IPS-NIHi11 (cell line): ENCODE results near the gene GALNT14.
A peak's percentile ranks its signal among the peaks of the same experiment; 100 is the strongest.

Source experiments
- DNase-seq: peaks from one replicate; pipeline ENCODE4 v3.0.0; 2012; ENCODE audit warnings: mixed read lengths, low spot score

The GALNT14 gene

DNA sequence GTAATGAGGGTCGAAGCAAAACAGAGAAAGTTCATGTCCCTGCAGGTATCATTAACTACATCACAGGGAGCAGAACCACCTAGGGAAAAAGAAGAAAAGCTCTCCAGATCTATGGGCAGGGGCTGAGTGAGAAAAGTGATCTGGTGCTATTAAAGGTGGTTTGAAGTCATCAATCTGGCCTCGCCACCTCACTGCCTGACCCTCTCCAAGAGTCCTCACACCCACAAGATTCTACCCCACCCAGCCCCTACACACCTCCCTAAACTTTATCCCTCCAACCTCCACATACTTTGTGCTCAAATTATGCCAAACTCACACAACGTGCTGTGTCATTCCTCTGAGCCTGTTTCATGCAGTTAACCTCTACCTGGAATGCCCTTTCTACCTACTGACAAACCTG is 2.2 kb downstream of the GALNT14 start:
- no peak for DNase-seq

DNA sequence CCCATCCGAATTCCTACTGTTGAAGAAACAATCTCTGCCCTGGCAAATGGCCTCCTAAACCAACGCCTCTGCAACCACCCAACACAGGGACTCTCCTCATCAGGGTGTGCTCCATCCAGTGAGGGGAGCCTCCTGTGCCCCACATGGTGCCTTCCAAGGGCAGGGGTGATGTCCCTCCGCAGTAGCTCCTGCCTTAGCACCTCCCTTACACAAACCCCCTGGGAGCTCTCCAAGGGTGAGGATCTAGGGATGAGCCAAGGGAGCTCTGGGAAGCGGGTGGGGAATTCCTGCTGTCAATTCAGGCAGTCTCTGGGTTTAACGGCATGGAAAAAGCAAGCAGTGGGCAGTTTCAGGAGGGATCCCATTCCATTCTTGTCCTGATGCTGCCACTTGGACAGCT is 3.8 kb downstream of the GALNT14 start:
- no peak for DNase-seq

DNA sequence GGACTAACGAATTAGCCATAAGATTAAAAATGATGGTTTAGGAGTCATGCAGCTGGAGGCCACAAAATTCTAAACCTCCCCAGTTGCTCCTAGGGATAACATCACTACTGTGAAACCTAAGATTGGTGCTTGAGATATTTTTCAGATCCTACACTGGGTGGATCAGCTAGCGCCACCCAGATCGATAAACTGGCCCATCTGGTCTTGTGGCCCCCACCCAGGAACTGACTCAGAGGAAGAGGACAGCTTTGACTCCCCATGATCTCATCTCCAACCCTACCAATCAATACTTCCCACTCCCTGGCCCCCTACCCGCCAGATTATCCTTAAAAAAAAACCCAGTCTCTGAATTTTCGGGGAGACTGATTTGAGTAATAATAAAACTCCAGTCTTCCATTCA is 5.5 kb downstream of the GALNT14 start:
- DNase-seq, result no peak

DNA sequence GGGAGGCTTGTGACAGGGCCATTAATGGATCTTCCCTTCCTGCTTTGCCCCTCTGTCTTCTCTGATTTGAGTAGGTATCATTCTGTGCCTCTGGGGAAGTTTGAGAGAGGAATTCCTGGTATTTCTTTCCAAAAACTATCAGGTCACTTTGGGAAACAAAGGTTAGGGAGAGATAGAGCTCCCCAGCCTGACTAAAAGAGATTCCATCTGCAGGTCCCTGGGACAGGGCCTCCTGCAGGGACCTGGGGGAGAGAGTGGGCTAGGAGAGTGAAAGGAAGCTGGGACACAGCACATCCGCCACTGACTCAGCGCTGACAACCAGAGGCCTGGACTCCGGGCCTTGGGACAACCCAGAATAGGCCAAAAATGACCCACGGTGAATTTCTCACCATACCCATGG is 6.4 kb downstream of the GALNT14 start:
- peak; percentile 32 for DNase-seq

DNA sequence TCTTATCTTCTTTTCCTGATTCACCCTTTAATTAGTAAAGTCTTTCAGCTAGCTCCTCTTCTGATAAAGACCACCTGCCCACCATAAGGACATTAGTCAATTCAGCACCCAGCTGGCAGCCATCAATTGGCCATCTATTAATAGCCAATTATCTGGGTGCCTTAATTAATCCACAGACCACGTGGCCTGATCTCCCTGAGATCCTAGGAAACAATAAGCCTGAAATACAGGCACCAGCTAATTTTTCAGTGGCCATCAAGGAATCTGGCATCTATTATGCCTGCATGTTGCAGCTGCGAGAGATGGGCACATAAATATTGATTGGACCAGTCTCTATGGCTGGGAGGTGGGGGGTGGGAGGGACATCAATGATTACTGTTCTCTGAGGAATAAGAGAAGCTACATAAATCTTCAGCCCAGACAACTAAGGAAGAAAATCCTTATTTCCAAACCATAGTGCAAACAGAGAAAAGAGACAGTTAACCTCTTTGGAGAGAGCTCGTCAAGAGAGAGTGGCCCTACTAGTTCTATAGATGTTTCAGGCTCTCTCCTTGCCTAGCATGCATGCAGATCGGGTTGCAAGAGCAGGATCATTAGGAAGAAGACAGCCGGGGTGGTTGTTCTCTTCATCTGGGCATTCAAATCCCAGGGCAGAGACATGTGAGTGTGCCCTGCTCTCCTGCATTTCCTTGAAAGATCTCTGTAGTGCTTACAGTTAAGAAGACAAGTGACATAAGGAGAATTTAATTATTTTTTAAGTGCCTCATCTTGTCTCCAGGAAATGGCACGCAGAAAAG is 8.7 kb downstream of the GALNT14 start:
- DNase-seq, result no peak

DNA sequence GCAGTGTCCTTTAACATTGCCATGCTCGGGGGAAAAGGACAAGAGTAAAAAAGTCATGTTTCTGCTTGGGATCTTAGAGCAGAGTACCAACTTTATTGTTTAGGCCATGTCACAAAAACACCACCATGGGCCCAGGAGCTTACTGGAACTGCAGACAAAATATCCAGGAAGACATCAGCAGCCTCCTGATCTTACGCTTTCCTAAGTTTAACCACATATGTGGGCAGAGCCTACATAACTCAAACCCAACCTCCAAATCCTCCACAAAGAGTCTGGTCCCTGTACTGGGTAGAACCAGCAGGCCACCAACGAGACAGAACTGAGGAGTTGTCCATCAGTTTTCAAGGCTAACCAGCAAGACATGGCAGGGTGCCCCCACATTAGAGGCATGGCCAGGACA is 10.3 kb downstream of the GALNT14 start:
- no peak for DNase-seq

DNA sequence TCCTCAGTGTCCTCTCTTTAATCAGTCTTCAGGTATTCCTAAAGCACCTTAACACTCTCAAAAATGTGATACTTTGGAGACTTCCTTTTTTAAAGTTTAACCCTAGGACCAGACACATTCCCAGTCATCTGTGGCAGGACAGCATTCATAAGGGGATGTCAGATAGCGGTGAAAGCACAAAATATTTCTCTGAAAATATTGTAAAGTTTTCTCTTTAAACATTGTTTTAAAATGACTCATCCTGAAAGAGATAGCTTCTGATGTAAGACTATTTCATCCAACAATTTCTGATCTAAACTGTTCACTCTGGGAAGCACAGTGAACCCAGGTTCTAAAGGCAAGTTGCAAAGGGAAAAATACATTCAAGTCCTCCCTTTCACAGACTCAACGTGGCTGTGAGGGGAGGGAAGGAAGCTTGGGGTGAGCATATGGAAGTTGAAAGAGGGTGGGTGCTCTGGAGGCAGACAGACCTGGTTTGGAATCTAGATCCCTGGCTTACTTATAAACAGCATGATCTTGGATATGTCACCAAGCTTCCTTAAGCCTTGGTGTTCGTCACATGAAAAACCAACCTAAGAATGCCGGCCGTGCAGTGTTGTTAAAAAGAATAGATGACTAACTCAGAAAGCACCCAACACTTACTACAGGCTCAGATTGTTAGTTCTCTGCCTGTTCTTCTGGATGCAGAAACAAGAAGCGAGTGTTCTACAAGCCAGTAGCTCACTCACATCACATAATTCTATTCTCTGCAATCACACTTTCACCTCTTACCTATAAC is 12.1 kb downstream of the GALNT14 start:
- no peak for DNase-seq

DNA sequence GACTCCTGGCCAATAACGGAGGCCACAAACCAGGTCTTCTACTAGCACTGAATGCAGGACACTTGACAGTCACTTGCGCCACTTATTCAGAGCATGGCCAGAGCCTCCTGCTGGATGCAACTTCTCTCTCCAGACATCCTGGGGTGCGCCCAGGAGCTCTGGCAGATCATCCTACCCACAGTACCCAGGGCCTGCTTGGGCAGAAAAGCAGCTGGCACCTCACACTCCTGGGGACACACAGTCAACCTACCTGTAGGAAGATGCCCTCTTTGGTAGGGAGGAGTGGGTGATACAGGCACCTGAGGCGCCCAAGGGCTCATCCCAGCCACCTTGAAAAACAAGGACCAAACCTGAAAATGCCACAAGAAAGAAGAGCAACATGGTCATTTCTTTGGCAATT is 13.3 kb downstream of the GALNT14 start:
- no peak for DNase-seq

DNA sequence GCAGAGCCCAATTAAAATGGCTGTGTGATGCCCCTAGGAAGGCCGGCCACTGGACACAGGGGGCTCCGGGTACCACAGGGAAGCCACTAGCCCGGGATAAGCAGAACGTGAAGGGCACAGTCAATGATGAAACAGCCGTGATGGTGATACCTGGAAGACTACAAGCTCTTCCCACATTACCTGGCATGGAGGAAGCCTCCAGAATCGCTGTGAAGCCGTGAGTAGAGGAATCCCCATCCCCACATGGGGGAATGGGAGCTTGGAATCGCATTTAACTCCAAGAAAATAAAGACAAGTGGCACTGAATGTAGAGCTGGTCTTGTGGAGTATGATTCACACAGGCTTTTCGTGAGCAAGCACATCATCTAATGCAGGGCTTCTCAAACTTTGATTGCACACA is 16.1 kb downstream of the GALNT14 start:
- DNase-seq, result no peak

DNA sequence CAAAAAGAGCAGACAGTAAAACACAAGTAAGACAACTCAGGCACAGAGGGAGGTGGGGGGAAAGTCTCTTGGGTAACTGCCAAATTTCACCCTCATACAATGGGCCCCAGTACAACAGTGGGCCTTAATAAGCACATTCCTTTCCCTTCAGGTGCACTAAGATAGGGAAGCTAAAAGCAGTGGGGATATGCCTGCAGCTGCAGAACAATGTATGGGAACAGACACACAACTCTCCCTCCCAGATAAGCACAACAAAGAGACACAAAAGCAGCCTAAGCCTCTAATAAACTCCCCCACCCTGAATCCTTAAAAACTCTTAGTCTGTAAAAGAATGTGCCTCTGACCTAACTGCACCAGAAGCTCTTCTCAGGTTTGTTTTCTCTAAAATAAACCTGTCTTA is 24.5 kb downstream of the GALNT14 start:
- no peak for DNase-seq

DNA sequence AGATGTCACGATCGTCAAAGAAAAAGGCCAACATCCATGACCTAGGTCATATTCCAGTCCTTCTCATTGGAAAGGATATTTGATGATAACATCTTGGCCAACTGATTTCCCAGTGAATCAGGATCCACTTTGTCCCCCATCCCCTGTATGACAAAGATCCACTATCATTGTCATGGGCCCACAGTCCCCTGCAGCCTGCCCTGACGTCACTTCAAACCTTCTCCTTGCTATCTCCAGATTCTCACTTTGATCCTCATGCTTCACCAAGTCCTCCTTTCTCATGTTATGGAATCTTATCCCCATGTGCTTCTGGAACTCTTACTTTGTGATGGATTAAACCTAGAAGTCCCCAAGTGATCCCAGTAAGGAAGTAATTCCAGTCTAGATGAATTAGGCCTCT is 25.7 kb downstream of the GALNT14 start:
- no peak for DNase-seq

DNA sequence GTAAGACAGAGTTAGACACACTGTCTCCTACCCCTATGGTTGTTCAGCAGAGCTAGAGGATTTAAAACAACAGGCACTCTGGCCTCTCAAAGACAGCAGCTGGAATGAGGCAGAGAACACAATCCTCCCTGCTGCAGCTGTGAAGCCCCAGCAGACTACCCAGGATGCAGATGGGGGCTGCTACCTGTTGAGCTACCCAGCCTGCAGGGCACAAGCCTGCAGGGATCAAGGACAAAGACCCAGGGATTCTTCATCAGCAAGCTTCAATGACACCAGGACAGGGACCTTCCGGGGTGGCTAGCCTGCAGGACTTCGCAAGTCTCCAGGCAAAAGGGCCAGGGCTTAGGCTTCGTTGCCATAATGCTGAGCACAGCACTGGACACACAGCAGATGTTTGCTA is 27.2 kb downstream of the GALNT14 start:
- no peak for DNase-seq

DNA sequence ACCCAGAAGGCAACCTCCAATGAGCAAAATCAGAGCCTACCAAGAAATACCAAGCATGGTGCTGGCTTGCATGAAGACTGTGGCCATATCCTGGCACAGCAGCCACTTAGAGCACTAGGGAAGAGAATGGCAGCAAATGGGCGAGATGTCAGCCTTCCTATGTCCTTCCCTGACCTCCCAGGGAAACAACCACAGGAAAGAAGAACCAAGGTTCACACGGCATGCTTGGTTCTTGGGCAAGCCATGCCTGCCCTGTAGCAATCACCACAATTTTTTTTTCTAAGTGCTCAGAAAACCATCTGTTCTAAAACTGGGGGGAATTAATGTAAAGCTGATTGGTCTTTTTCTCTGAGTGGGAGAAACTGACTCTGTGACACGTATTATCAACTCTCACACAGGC is 27.8 kb downstream of the GALNT14 start:
- DNase-seq, result no peak

DNA sequence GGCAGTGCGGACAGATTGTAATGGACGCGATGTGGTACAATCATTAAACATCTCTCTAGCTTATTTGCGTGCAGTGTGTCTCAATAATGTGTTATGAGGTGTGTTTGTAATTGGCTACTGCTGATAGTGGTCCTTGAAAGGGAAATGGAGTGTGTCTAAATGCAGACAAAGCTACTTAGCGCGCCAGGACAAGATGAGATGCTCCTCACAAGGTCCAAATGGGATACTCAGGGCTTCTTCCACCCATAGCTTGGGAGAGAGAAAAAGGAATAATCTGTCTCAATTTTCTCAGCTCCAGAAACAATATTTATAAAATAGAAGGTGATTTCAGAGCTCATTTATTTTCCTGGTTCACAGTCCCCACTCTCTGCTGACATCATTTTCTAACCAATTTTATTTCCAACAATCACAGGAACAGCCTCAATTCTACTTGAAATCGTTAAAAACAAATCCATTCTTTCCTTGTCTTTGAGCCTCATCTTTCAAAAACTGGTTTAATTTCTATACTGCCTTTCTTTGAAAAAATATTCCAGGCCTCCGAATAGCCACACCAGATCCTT is 28.5 kb downstream of the GALNT14 start:
- no peak for DNase-seq

DNA sequence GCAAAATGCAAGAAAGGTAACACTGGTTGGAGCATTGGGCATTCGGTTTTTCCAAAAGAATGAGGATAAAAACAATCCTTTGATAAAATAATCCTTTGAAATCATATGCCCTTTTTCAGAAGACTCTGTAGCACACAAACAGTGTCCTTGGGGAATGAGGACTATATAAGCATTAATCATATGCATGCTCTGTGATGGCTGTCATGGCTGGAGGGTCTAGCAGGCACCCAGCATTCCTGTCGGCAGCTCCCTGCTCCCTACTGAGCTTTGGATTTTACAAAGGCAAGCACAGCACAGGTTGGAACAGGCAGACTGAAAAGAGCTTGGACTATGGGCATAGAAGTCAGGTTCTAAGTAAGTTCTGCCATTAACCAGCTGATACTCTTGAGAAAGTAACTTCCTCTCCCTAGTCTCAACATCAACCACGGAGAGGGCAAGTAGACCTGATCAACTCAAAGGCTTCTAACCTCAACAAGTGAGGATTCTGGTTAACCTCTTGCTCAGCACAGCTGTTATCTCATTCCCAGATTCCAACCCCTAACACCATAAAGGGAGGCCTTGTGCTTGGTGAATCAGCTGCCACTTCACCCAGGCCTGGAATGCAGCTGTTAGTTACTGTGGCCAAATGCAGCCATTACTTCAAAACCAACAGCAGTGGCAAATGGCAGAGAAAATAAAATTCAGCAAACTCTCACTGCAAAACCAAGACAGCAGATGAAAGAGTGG is 29.5 kb downstream of the GALNT14 start:
- no peak for DNase-seq

DNA sequence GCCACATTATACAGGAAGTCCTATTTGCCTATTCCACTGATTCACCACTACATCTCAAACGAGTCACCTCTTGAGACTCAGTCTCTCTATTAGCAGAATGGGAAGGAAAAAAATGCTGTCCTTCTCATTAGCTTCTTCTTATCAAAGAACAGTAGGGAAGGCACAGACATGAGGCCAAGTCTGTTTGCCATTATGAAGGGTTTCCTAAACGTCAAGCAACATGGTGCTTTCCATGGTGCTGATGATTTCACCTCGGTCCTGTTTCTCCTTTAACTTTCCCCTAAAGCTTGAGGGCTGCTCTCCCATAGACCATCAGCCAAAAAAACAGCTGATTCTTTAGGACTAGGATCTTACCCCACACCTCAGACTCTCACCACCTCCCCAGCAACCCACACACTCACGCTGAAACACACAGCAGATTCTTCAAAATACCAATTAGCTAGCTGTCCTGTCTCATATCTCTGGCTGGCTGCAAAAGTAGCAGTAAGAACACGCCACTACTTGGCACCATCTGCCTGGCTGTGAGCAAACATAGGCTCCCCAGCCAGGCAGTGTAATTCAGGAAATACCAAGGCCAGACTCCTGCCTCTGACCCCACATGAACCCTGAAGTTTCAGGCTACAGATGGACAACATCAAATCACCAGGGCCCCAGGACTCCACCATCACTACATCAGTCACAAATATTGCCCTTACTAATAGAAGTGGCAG is 30.5 kb downstream of the GALNT14 start:
- DNase-seq, result peak; percentile 77

DNA sequence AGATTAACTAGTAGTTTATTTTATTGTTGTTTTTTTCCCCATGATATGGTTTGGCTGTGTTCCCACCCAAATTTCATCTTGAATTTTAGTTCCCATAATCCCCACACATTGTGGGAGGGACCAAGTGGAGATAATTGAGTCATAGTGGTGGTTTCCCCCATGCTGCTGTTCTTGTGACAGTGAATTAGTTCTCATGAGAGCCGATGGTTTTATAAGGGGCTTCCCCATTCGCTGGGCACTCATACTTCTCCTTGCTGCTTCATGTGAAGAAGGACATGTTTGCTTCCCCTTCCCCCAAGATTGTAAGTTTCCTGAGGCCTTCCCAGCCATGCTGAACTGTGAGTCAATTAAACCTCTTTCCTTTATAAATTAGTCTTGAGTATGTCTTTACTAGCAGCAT is 36.5 kb downstream of the GALNT14 start:
- DNase-seq, result no peak

DNA sequence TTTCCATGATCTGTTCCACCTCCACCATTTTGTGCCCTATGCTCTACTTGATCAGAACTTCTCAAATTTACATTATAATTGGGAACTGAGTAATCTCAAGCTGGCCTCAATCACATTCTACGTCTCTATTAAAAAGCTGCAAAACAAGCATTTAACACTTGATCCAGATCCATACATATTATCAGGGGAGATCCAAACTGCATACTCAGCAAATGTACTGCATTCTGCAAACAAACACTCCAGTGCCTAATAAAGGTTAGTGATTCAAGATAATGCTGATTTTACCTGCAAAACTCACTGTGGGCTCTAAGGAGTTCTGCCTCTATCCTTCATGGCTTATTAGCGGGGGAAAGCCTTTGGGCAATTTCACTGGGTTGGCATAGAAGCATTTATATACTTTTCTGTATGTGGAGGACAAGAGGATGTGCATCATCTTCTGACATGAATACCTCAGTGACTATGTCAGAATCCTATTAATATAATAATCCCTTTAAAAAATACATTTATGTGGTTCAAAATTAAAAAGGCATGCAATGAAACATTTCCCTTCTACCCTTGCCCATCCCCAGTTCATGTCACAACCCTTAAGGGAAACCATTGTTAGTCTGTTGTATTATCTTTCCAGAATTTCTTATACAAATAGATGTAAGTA is 40.2 kb downstream of the GALNT14 start:
- no peak for DNase-seq

DNA sequence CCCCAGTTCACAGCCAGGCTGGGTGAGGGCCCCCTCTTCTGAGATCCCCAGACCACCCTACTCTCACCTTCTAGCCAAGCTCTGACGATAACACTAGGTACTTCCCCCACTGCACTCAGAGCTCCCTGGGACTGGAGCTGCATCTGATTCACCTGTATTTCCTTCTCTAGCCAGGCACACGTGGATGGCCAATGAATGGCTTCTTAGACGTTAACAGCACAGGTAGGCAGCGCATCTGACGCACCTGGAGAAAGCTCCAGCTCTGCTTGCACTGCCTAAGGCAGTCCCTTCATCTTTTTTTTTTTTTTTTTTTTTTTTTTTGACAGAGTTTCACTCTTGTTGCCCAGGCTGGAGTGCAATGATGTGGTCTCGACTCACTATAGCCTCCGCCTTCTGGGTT is 48.1 kb downstream of the GALNT14 start:
- no peak for DNase-seq

DNA sequence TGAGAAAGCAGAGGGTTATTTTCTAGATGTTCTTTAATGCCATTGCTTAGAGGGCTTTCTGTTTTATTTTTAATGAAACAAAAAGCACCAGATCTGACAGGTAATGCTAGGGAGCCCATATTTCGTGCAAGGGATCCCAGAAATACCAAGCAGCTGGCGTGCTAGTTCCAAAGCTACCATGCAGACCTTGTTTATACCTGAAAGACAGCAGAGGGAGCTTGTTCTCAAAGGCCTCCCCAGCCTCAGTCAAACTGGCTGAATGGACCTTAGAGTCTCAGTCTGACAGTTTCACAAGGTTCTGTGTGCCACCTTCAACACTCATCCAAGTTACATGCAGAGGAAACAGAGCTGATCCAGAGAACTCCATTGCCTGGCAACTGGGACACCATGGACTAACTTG is 48.6 kb downstream of the GALNT14 start:
- no peak for DNase-seq

DNA sequence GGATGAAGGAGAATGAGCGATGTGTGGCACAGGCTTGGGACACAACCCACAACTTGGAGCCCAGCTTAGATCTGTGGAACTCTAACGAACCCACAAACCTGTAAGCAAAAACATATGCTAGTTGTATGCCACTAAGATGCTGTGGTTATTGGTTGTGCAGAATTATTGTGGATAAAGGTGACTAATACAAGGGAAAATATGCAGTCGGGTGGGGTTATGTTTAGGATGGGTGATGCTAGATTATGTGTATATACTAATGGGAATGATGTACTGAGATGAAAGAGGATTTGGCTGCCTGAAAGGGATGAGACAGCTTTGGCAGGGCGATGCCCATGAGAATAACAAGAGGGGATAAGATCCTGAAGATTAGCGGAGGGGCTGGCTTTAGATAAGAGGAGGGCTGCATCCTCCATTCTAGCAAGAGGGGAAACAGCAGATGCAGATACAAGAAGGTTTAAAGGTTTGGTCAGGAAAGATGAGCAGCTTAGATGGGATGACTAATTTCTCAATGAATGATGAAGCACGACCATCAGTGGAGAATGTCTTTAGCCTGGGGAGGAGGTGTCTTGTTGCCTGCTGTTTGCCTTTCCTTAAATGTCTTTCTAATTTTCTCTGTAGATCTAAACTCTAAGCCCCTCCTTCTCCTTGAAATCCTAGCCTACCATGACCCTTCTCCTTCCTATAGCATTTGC is 49.6 kb downstream of the GALNT14 start:
- DNase-seq, result no peak
